Hematopoietic multipotent progenitor cell treated with erythropoietin and hydrocortisone succinate and interleukin-3 and kit ligand, for 6 days (in vitro differentiated cells): ENCODE results near the gene BECN2.
A peak's percentile ranks its signal among the peaks of the same experiment; 100 is the strongest.
"Not testable (repeated sequence)": the region's sequence is repeated elsewhere in the genome, so short reads cannot be mapped to it uniquely, and the experiment has no call there.

ENCODE experiments used
- DNase-seq: peaks from one replicate; pipeline ENCODE4 v3.0.0-alpha.2; 2015

The BECN2 gene

DNA sequence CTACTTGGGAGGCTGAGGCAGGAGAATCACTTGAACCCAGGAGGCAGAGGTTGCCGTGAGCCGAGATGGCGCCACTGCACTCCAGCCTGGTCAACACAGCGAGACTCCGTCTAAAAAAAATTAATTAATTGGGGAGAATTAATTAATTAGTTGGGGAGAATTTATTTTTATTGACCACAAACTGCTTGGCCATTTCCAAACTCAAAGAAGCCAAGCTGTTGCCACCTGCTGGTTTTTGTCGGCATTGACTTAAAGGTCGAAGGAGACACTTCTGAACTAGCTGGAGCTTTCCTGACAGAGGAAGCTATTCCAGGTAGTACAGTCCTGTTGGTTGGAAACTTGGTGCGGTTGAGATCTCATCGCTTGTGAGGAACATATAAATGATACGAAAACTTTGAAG lies 28.2 kb downstream of the BECN2 start:
- peak; percentile 59 for DNase-seq

DNA sequence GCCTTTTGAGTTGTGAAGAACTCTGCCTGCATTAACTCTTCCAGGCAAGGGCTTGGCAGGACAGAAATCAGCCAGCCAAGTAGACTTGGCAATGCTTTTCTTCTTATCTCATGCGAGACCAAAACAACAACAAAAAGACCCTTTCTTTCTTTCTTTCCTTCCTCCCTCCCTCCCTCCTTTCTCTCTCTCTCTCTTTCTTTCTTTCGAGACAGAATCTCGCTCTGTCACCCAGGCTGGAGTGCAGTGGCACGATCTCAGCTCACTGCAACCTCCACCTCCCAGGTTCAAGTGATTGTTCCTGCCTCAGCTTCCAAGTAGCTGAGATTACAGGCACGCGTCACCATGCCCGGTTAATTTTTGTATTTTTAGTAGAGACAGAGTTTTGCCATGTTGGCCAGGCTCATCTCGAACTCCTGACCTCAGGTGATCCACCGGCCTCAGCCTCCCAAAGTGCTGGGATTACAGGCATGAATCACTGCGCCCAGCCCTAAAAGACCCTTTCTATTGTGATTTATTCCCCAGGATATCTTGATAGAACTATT lies 30.9 kb downstream of the BECN2 start:
- not testable (repeated sequence) for DNase-seq

DNA sequence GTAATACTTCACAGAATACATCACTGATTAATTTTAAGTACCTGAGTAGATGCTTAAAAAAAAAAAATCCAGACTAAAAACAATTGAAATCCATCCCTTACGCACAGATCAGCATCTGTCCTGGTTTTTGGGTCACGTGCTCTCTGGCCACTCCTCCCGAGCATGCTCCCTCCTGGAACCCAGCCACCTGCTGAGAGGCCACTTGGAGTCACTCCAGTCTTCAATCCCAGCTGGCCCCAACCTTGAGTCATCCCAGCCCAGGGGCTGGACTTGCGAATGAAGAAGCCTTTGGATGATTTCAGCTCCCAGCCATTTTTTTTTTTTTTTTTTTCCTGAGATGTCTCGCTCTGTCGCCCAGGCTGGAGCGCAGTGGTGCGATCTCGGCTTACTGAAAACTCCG lies 32.5 kb downstream of the BECN2 start:
- DNase-seq, result no peak

DNA sequence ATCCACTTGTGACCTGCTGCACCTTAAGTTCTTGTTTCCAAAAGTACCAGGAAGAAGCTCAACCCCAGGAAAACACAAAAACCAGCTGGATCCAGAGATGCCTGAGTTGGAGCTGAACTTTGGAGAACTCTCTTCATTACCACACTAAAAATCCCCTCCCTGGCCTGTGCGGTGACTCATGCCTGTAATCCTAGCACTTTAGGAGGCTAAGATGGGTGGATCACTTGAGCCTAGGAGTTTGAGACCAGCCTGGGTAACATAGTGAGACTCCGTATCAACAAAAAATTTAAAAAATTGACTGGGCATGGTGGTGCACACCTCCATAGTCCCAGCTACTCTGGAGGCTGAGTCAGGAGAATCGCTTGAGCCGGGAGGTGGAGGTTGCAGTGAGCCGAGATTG lies 35.2 kb downstream of the BECN2 start:
- DNase-seq, result no peak

DNA sequence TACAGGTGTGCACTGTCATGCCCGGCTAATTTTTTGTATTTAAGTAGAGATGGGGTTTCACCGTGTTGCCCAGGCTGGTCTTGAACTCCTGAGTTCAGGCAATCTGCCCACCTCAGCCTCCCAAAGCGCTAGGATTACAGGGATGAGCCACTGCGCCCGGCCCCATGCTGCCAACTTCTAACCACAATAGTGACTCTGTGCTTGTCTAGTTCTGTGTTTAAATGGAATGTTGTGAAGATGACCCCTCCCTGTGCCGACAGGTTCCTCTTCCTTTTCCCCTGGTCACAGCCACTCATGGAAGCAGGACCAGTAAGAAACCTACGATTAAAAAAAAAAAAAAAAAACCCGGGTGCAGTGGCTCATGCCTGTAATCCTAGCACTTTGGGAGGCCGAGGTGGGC lies 36.6 kb downstream of the BECN2 start:
- DNase-seq, result no peak

DNA sequence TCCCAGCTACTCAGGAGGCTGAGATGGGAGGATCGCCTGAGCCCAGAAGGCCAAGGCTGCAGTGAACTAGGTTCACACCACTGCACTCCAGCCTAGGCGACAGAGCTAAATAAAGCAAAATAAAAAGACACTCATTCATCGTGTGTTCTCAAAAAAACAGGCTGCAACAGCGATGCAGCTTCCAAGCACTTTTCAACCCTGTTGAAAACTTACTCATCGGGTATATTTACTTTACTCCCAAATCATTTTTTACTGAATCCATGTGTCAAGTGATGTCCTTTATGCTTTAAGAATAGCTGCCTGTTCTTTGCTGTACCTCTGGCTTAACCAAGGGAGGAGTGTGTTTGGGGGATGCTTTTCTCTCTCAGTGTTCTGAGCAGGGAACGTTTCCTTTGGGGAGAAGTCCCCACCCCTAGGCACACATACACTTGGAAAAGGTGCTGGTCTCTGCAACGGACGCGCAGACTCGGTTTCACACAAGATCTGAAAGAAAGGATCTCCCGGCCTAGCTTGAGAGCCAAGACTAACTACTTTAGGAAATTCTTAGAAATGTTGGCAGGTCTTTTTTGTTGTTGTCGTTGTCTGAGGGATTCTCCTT lies 39.9 kb downstream of the BECN2 start:
- DNase-seq, result no peak

DNA sequence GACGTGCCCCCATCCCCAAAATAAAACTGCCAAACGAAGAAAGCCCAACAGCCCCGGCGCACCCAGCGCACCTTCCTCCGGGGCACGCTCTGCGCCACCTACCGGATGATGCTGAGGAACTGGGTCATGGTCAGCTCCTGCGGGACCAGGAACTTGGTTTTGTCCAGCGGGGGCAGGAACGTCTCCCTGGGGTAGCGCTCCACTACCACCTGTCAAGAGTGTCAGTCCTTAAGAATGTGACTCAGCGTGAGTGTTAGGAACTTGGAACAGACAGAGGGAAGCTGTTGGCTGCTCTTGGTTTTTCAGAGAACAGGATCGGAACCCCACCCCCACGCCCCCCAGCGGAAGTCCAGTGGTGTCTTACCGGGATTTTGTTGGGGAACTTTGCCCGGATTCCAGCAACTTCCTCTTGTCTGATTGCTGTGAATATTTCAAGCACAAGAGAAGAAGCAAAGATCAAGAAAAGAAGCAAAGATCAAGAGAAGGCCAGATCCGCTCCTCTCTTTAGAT lies 40.9 kb downstream of the BECN2 start:
- peak; percentile 71 for DNase-seq

DNA sequence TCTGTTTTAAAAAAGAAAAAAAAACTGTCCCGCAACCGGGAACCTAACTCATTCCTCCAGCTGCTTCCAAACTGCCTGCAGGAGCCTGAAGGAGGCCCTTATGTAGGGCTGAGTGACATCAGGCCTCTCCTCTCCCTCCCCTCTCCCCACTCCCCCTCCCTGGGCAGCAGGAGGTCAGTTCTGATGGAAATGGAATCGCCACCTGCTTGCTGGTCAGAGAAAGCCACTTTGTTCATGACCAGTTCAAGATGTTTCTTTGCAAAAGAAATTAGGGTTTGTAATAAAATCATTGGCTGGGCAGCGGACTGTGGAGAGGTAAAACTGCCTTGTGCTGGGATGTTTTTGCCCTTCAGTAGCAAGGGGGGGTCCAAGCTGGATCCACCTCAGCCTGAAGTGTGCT lies 41.5 kb downstream of the BECN2 start, which contains the start of gene MAP1LC3C:
Gene MAP1LC3C, minus strand, starts transcription at position 73 of the 400 bp plus-strand sequence. CDS start 90 bp downstream, outside the sequence.
- DNase-seq, result no peak

DNA sequence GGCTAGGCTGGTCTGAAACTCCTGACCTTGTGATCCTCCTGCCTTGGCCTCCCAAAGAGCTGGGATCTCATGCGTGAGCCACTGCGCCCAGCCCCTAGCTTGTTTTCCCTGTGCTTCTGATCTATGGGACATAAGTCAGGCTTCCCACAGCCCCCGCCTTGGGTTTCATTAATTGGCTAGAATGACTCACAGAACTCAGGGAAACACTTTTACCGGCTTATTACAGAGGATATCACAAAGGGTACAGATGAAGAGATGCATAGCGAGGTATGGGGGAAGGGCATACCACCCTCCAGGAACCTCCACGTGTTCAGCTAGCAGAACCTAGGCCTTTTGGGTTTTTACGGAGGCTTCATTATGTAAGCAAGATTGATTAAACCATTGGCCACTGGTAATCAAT lies 42.9 kb downstream of the BECN2 start:
- DNase-seq, result no peak

DNA sequence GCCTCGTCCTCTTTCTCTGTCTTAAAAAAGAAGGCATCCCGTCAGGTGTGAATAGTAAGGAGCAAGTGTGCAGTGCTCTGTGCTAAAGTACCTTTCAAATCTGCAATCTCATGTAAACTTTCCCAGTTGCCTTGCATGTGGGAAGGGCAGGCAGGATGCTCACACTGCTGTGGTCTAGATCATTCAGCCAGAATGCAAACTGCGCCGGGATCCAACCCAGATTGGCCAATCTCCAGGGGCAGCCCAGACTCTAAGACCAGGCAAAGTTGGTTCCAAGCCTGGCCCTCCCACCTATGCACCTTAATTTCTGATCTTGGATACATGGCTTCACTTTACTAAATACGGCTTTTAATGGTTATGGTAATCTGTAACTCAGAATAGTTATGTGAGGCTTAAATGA lies 44.5 kb downstream of the BECN2 start:
- no peak for DNase-seq

DNA sequence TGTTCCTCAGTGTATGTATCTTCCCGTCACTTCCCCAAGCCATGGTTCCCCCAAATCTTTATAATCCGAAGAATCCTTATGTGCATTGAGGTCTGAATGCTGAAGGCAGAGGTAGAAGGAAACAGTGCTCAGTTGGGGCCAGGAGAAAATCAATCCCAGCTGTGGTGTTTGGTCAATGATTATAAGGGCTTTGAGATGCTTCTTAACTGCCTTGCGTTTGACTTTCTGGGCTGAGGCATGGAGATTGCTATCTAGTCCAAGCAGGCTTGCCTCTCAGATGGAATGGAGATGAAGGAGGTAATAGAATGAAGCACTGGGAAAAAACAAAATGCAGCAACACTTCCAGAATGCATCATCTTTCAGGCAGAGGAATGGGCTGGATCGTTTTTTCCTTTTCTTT lies 44.9 kb downstream of the BECN2 start:
- no peak for DNase-seq

DNA sequence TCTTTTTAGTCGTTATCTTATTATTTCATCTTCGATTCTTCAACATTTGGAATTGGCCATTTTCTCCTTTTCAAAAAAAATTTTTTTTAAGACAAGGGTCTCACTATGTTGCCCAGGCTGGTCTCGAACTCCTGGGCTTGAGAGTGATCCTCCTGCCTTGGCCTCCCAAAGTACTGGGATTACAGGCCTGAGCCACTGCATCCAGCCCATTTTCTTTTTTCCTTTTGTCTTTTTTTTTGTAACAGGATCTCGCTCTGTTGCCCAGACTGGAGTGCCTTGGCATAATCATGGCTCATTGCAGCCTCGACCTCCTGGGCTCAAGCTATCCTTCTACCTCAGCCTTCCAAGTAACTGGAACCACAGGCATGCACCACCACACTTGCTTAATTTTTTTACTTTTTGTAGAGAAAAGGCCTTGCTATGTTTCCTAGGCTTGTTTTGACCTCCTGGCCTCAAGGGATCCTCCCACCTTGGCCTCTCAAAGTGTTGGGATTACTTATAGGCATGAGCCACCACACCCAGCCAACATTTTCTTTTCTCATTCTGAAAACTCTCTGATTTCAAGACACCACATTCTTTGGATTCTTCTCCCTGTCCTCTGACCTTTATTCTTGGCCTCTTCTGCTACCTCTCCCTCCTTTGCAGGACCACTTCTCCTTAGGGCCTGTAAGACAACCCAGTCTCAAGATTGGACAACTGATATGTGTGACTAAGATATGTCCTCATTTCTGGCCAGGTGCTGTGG lies 47.4 kb downstream of the BECN2 start:
- no peak for DNase-seq

DNA sequence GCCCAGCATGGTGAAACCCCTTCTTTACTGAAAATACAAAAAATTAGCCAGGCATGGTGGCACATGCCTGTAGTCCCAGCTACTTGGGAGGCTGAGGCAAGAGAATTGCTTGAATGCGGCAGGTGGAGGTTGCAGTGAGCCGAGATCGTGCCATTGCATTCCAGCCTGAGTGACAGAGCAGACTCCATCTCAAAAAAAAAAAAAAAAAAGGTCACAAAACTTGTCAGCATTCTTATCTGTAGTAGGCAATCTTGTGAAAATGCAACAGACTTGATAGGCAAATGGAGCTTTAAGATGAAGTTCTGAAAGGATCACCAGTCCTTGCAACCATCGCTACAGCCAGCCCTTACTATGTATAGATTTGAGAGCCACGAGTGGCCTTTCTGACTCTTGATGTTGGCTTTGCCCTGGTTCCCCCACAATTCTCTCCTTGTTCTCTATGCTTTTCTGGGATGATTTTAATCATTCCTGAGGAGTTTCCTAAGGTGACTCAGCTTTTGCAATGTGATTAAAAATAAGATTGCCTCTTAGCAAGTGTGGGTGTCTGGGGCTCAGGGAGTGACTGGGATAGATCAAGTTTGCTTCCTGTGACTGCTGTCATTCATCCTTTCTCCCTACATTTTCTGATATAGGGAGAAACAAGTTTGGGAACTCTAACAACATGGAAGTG lies 48.4 kb downstream of the BECN2 start:
- no peak for DNase-seq

DNA sequence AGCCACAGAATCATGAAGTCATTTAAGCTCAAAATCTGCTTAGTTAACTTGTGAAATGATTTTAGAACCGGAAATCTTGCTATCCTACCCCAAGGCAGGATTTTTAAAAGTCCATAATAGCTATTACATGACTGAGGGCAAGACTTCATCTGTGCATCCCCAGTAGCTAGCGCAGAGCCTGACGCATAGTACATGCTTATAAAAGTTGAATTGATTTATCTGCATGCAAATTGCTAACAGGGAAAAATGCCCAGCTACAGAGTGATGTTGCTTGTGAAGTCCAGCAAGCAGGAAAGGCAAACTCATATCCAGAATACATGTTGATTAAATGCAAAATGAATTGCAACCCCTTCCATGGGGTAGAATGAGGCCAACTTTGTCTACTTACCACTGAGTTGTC lies 49.4 kb downstream of the BECN2 start:
- no peak for DNase-seq
